Psoas muscle (tissue), 8 donors: Measurements from ENCODE around the gene TMED1. TPM values are rescaled to one million over a fixed set of nuclear protein-coding genes. Genes with fewer than 3 reads are reported as not detected.
A peak's percentile ranks its signal among the peaks of the same experiment; 100 is the strongest.
"Not testable (repeated sequence)": the region's sequence is repeated elsewhere in the genome, so short reads cannot be mapped to it uniquely, and the experiment has no call there.

Experiments
- ATAC-seq, 4 donors: fragments of 200-7000 bp; cut with Tn5 transposase; one replicate each; pipeline ENCODE4 v1.9.1; 2020; ENCODE audit warnings: moderate library complexity in 3 of 4, mild to moderate bottlenecking in 2 of 4
- DNase-seq, 2 donors: peaks; one replicate each; pipeline ENCODE4 v3.0.0-alpha.2; 2020
- H3K27ac ChIP-seq: fragments of 200-600 bp; one replicate; pipeline ENCODE4 v1.8.0; 2022
- H3K27me3 ChIP-seq, 3 donors: fragments of 200-600 bp in 1 of 3; one replicate each; pipeline versions ENCODE4 v1.6.1 to v1.8.0; 2013 to 2022; ENCODE audit warnings: low read length in 2 of 3, mild to moderate bottlenecking in 2 of 3, moderate library complexity in 1 of 3; ENCODE audit not compliant: insufficient read depth in 3 of 3
- H3K36me3 ChIP-seq, 2 donors: fragments of 200-600 bp in 1 of 2; one replicate each; pipeline versions ENCODE4 v1.6.1 to v1.8.0; 2013 to 2022; ENCODE audit warnings: low read depth in 1 of 2, mild to moderate bottlenecking in 1 of 2, moderate library complexity in 1 of 2; ENCODE audit not compliant: insufficient read depth in 1 of 2
- H3K4me1 ChIP-seq: fragments of 200-600 bp; one replicate; pipeline ENCODE4 v1.8.0; 2022
- H3K4me3 ChIP-seq: fragments of 200-600 bp; one replicate; pipeline ENCODE4 v1.8.0; 2022; ENCODE audit warnings: mild to moderate bottlenecking
- H3K9me3 ChIP-seq: fragments of 200-600 bp; one replicate; pipeline ENCODE4 v1.8.0; 2022
- WGBS, 3 donors: extraction: QIAGEN DNeasy Blood & Tissue Kit; methylation state at CpG; one replicate each; pipeline versions ENCODE4 v1.1.6 to v1.1.7; 2013; 5-methylcytosine and 5-hydroxymethylcytosine counted together
- intact Hi-C, 2 donors: fragments of 100-400 bp; cut with DNase I; formaldehyde crosslinking; loops; one replicate each; pipeline versions ENCODE4 v1.11.0 to v1.14.2; 2022
- polyA plus RNA-seq, 3 donors: library from polyadenylated mRNA; stranded (reverse); fragments of 200-250 nt; gene quantifications; one replicate each; pipeline ENCODE4 v1.2.3, GENCODE V29; 2013
- total RNA-seq, 4 donors: library from RNA; stranded (reverse); fragmentation: NEBNext Ultra II Directional in 2 of 4; extraction: Animal tissue kit (Norgen Biotek cat#: 25700) in 2 of 4; gene quantifications; one replicate each; pipeline versions ENCODE4 v1.2.1 to v1.2.4, GENCODE V29; 2021 to 2023
- TF ChIP-seq, protein P1 (sequence below): fragments of 200-600 bp; IDR thresholded peaks from one replicate; pipeline ENCODE4 v1.8.0; 2022; ENCODE audit warnings: antibody characterized with exemption
- donor health status: healthy with polysubstance abuse.
- donor health status: DM: no; HTN: no; CAD: no; lungs with moderate emphysema.
- donor health status: Bipolar disorder and iron deficiency.
- donor health status: healthy.
- donor health status: DM: yes; HTN: yes; CAD: no.
- donor health status: DM: no; HTN: no; CAD: no.
- donor health status: DM: no; HTN: no; CAD: no.
- donor health status: DM: yes; HTN: yes; CAD: no.

TMED1 gene
- total and polyA plus RNA-seq, 7 donors: 30.1 to 79.3 (median 37.5) TPM

DNA sequence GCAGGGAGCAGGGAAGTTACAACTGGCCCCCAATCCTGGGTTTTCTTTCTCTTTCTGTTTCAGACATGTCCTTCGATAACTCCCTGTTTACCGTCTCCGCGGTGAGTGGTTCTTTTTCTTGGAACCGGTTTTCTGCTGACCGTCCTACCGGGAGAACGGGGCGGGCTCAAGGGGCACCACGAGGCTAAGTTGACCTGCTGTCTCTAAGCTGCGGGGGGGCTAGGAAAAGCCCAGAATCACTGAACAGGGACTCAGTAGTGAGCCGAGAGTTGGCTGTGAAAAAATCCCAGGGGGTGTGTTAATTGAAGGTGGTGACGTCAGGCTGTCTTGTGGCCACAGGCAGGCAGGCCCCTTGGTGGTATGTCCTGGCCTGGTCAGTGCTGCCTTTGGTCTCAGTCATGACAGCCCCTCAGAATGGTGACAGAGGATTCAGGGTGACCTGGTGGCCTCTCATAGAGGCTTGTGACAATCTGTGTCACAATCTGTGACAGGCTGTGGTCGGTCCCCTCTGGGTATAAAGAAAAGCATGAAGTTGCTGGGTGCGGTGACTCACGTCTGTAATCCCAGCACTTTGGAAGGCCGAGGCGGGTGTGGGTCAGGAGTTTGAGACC lies 27.2 kb upstream of the TMED1 start:
- intact Hi-C loops: loop anchor here in 1 of 2 donors (5.0 kb wide), 2 partner anchors 91 to 141 kb away; no protein-coding TSS in a partner anchor
- whole genome bisulfite sequencing, 3 donors: 50 to 68% (median 59%) methylated on average over 18 of the region's 18 CpGs
- no peak overlapping the region for H3K27ac ChIP-seq
- no peak overlapping the region for H3K4me3 ChIP-seq
- TF ChIP-seq, protein P1, sequence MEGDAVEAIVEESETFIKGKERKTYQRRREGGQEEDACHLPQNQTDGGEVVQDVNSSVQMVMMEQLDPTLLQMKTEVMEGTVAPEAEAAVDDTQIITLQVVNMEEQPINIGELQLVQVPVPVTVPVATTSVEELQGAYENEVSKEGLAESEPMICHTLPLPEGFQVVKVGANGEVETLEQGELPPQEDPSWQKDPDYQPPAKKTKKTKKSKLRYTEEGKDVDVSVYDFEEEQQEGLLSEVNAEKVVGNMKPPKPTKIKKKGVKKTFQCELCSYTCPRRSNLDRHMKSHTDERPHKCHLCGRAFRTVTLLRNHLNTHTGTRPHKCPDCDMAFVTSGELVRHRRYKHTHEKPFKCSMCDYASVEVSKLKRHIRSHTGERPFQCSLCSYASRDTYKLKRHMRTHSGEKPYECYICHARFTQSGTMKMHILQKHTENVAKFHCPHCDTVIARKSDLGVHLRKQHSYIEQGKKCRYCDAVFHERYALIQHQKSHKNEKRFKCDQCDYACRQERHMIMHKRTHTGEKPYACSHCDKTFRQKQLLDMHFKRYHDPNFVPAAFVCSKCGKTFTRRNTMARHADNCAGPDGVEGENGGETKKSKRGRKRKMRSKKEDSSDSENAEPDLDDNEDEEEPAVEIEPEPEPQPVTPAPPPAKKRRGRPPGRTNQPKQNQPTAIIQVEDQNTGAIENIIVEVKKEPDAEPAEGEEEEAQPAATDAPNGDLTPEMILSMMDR: no peak
- ATAC-seq (no peak), DNase-seq (peak in 1 of 2 donors; percentile 33)
- no peaks in the 10 kb centered on the region for H3K36me3 ChIP-seq
- no peaks in the 10 kb centered on the region for H3K4me1 ChIP-seq
- no peaks in the 10 kb centered on the region for H3K9me3 ChIP-seq
- no peaks in the 10 kb centered on the region for H3K27me3 ChIP-seq

DNA sequence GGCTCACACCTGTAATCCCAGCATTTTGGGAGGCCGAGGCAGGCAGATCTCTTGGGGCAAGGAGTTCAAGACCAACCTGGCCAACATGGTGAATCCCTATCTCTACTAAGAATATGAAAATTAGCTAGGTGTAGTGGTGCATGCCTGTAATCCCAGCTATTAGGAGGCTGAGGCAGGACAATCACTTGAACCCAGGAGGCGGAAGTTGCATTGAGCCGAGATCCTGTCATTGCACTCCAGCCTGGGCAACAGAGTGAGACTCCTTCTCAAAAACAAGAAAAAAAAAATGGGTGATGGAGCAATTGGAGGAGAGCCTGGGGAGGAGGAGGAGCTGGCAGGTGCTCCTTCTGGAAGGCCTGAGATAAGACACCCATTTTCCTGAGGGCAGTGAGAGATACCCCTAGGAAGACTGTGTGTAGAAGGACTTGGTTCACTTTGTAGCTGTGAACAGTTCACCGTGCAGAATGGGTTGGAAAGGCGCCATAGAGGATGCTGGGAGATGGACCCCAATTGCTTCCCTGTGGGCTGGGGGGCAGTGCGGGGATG lies 26.6 kb upstream of the TMED1 start:
- DNase-seq (no peak), ATAC-seq (no peak)
- WGBS, 3 donors: 80 to 82% (median 81%) methylated on average over 6 of the region's 6 CpGs
- TF ChIP-seq, protein P1: no peak
- no peak overlapping the region for H3K4me3 ChIP-seq
- no peaks in the 10 kb centered on the region for H3K36me3 ChIP-seq
- no peaks in the 10 kb centered on the region for H3K27me3 ChIP-seq
- H3K4me1 ChIP-seq: no peaks in the 10 kb centered on the region
- intact Hi-C loops: loop anchor here in 1 of 2 donors (5.0 kb wide), 2 partner anchors 90 to 140 kb away; no protein-coding TSS in a partner anchor
- H3K9me3 ChIP-seq: no peaks in the 10 kb centered on the region
- H3K27ac ChIP-seq: no peak overlapping the region

DNA sequence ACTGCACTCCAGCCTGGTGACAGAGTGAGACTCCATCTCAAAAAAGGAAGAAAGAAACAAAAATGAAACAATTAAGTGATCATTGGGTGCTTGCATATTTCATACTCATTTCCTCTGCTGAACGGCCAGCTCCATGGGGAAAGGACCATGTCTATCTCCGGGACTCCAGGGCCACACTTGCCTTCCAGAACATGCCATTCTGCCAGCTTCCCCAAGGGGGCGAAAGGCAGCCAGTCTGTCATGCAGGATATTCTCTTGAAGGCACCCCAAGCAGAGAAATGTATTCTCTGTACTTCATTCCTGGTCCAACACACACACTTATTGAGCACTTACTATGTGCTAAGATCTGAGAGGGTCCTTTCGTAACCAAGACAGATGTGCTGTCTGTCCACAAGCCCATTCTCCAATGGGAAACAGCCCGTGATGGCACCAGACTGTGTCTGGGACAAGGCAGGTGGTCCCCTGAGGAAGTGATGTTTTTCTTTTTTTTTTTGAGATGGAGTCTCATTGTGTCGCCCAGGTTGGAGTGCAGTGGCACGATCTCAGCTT lies 25.2 kb upstream of the TMED1 start:
- intact Hi-C loops: loop anchor here in 1 of 2 donors (5.0 kb wide), 2 partner anchors 89 to 139 kb away; no protein-coding TSS in a partner anchor
- no peak overlapping the region for H3K27ac ChIP-seq

DNA sequence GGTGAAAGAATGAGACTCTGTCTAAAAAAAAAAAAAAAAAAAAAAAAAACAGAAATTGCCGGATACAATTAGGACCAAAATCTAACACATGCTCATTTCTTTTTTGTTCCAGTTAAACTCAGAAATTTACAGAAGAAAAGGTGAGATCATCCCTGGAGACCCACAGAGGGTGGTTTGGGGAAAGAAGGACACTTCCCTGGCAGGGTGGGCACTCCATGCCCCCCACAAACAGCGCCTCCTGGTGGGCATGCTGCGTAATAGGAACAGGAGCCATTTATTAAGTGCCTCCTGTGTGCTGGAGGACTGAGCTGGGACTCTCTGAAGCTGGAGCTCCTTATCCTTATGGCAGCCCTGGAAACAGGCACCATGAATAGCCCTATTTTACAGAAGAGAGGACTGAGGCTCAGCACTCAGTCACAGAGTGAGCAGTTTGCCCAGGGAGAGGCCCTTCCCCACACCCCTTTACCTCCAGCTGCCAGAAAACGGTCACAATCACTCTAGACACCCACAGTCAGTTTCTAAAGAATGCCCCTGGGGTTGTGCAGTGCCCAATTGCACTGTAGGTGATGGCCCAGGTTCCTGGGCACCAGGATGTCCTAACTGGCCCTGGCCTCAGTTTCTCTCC lies 22.3 kb upstream of the TMED1 start:
- intact Hi-C loops: no loop called here
- TF ChIP-seq, protein P1: peak; percentile 43
- H3K9me3 ChIP-seq: no peaks in the 10 kb centered on the region
- no peaks in the 10 kb centered on the region for H3K27me3 ChIP-seq
- 43 to 56% (median 44%) methylated on average over 4 of the region's 4 CpGs for WGBS, 3 donors
- no peak overlapping the region for H3K4me3 ChIP-seq
- H3K4me1 ChIP-seq: no peaks in the 10 kb centered on the region
- no peak overlapping the region for H3K27ac ChIP-seq
- DNase-seq (no peak), ATAC-seq (no peak)
- no peaks in the 10 kb centered on the region for H3K36me3 ChIP-seq

More for the DNA sequence above, 25.2 kb upstream of the TMED1 start:
- WGBS, 3 donors: 60 to 75% (median 60%) methylated on average over 7 of the region's 7 CpGs
- Histone ChIP-seq H3K9me3 (no peaks in the 10 kb centered on the region), H3K27me3 (no peaks in the 10 kb centered on the region), H3K36me3 (no peaks in the 10 kb centered on the region), H3K4me3 (no peak overlapping the region), H3K4me1 (no peaks in the 10 kb centered on the region)
- TF ChIP-seq, protein P1: peak; percentile 22
- no peak for ATAC-seq
- no peak for DNase-seq

DNA sequence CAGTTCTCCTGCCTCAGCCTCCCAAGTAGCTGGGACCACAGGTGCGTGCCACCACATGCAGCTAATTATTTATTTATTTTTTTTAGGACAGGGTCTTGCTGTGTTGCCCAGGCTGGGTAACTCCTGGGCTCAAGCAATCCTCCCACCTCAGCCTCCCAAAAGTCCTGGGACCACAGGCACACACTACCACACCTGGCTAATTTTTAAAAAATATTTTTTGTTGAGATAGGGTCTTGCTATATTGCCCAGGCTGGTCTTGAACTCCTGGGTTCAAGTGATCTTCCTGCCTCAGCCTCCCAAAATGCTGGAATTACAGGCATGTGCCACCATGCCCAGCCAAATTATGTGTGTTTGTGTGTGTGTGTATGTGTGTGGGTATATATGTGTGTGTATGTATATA lies 20.9 kb upstream of the TMED1 start:
- H3K4me1 ChIP-seq, intact Hi-C loops, DNase-seq, H3K27ac ChIP-seq, ATAC-seq, H3K27me3 ChIP-seq, H3K4me3 ChIP-seq, H3K9me3 ChIP-seq, H3K36me3 ChIP-seq: not testable (repeated sequence)
- 82 to 100% (median 96%) methylated on average over 1 of the region's 1 CpG for WGBS, 3 donors
